ENCODE measurements around the gene FTH1. TPM values are rescaled to one million over a fixed set of nuclear protein-coding genes. Genes with fewer than 3 reads are reported as not detected.

The FTH1 gene
- total RNA-seq, 1 donor from 2014 or later: 4,616 TPM

GRCh38 chr11:61983419-61983818 is 16.0 kb upstream of the FTH1 start:
- H3K27me3 ChIP-seq (ENCODE audit: low read depth): no peaks in the 10 kb centered on the region
- H3K9me3 ChIP-seq: peaks cover 4% of the 10 kb centered on the region
- DNase-seq (no peak), ATAC-seq (no peak)
- intact Hi-C loops (cut with DNase I): no loop called here
- no peak overlapping the region for H3K4me3 ChIP-seq
- TF ChIP-seq CTCF (IDR thresholded peaks at IDR 0.05): no peak
- H3K4me1 ChIP-seq: peaks cover 22% of the 10 kb centered on the region
- no peak overlapping the region for H3K27ac ChIP-seq
- no peaks in the 10 kb centered on the region for H3K36me3 ChIP-seq

GRCh38 chr11:61980783-61981541 is 13.5 kb upstream of the FTH1 start:
- ATAC-seq: no peak
- Histone ChIP-seq H3K27me3 (ENCODE audit: low read depth) (no peaks in the 10 kb centered on the region), H3K9me3 (no peaks in the 10 kb centered on the region), H3K27ac (no peak overlapping the region), H3K4me1 (peaks cover 39% of the 10 kb centered on the region), H3K36me3 (no peaks in the 10 kb centered on the region), H3K4me3 (no peak overlapping the region)
- intact Hi-C loops (cut with DNase I): no loop called here
- DNase-seq: no peak
- TF ChIP-seq CTCF (IDR thresholded peaks at IDR 0.05): no peak

- Histone ChIP-seq H3K27ac (peak overlapping the region; percentile 63), H3K4me3 (no peak overlapping the region), H3K27me3 (ENCODE audit: low read depth) (no peaks in the 10 kb centered on the region), H3K4me1 (peaks cover 49% of the 10 kb centered on the region), H3K36me3 (no peaks in the 10 kb centered on the region), H3K9me3 (no peaks in the 10 kb centered on the region)
- intact Hi-C loops (cut with DNase I): no loop called here
- DNase-seq (no peak), ATAC-seq (peak; percentile 31 to 48)
- no peak for TF ChIP-seq CTCF (IDR thresholded peaks at IDR 0.05)
Observed at GRCh38 chr11:61978703-61979661, 11.5 kb upstream of the FTH1 start.

GRCh38 chr11:61976813-61977475 is 9.5 kb upstream of the FTH1 start:
- intact Hi-C loops (cut with DNase I): no loop called here
- Histone ChIP-seq H3K27ac (no peak overlapping the region), H3K27me3 (ENCODE audit: low read depth) (no peaks in the 10 kb centered on the region), H3K36me3 (no peaks in the 10 kb centered on the region), H3K9me3 (no peaks in the 10 kb centered on the region), H3K4me1 (peaks cover 69% of the 10 kb centered on the region), H3K4me3 (no peak overlapping the region)
- ATAC-seq: no peak
- TF ChIP-seq CTCF (IDR thresholded peaks at IDR 0.05): no peak
- no peak for DNase-seq

- Histone ChIP-seq H3K27me3 (ENCODE audit: low read depth) (no peaks in the 10 kb centered on the region), H3K27ac (no peak overlapping the region), H3K4me1 (peaks cover 74% of the 10 kb centered on the region), H3K36me3 (no peaks in the 10 kb centered on the region), H3K9me3 (no peaks in the 10 kb centered on the region), H3K4me3 (no peak overlapping the region)
- ATAC-seq: no peak
- no peak for DNase-seq
- TF ChIP-seq CTCF (IDR thresholded peaks at IDR 0.05): no peak
- intact Hi-C loops (cut with DNase I): no loop called here
Observed at GRCh38 chr11:61976420-61976800, 9.0 kb upstream of the FTH1 start.

Measured in lower lobe of right lung (tissue), 2 donors.